Measurements from ENCODE around the gene RCSD1.
A peak's percentile ranks its signal among the peaks of the same experiment; 100 is the strongest.
"Not testable (repeated sequence)": the region's sequence is repeated elsewhere in the genome, so short reads cannot be mapped to it uniquely, and the experiment has no call there.

The RCSD1 gene, protein sequence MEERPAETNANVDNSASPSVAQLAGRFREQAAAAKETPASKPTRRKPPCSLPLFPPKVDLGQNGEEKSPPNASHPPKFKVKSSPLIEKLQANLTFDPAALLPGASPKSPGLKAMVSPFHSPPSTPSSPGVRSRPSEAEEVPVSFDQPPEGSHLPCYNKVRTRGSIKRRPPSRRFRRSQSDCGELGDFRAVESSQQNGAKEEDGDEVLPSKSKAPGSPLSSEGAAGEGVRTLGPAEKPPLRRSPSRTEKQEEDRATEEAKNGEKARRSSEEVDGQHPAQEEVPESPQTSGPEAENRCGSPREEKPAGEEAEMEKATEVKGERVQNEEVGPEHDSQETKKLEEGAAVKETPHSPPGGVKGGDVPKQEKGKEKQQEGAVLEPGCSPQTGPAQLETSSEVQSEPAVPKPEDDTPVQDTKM

GRCh38 chr1:167629681-167630567 lies at the start of gene RCSD1:
Gene RCSD1, plus strand, starts transcription at chr1:167630232. Its CDS starts 192 bp downstream, at chr1:167630424.
- no peak for DNase-seq

GRCh38 chr1:167582064-167582463 lies 48.0 kb upstream of the RCSD1 start:
- no peak for DNase-seq

DNA sequence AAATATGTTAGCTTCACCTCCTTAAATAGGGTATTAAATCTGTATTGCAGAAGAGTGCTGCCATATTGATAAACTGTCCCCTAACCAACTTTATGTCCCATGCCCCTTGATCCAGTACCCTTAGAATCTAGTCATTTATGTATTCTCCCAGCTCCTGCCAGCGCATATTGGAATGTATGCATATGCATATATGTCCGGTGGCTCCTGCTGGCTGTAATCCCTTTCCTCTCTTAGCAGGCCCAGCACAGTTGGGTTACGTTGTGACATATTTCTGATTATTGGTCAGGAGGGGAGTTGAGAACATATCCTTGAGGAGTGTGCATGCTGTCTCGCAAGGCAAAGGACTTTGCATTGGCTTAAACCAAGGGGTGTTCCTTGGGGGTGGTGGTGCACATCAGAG lies 47.3 kb upstream of the RCSD1 start:
- DNase-seq = no peak

DNA sequence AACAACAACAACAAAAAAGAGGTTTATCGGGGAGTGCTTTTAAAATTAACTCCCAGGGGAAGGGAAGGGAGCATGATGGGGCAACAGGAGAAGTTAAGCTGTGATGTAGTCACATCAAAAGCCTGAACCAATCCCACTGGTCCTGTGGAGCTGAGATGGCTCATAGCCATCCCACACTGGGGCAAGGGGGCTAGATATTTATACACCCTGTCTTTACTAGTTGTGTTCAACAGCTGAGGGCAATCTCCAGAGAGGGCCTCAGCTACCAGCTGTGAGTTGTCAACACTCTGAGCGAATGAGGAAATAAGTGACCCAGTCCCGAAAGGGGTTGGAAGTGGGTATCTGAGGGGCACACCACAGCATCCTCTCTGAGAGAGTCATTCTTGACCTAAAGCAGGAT lies 45.5 kb upstream of the RCSD1 start:
- DNase-seq = no peak

DNA sequence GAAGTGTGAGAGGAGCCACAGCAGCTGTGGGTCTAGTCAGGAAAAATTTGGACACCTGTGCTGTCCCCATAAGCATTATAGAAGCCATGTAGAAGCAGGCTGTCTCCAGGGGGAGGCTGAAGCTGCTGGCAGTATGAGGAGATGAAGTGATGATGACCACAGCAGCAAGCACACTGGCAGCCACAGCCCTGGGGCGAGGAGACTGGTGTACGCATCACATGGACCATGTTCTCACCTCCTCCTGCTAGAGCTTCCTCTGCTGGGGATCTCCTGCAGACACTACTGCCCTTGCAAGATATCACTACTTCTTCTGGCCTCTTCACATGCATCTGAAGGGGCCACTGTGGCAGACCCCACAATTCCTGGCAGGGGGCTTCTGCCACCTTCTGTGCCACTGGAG lies 42.7 kb upstream of the RCSD1 start:
- DNase-seq = no peak

DNA sequence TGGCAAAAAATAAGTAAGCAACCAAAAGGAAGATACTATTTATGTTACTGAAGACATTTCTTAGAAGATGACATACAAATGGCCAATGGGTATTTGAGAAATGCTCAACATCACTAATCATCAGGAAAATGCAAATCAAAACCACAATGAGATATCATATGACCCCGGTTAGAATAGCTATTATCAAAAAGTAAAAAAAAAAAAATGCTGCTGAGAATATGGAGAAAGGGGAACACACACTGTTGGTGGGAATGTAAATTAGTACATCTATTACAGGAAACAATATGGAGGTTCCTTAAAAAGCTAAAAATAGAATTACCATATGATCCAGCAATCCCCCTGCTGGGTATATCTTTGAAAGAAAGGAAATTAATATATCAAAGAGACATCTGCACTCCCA lies 42.2 kb upstream of the RCSD1 start:
- no peak for DNase-seq

DNA sequence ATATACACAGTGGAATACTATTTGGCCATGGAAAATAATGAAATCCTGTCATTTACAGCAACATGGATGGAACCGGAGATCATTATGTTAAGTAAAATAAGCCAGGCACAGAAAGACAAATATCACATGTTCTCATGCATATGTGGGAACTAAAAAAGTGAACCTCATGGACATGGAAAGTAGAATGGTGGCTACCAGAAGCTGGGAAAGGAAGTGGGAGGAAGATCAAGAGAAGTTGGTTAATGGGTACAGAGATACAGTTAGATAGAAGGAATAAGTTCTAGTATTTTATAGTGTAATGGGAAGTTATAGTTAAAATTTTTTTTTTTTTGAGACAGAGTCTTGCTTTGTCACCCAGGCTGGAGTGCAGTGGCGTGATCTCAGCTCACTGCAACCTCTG lies 41.7 kb upstream of the RCSD1 start:
- DNase-seq = no peak

DNA sequence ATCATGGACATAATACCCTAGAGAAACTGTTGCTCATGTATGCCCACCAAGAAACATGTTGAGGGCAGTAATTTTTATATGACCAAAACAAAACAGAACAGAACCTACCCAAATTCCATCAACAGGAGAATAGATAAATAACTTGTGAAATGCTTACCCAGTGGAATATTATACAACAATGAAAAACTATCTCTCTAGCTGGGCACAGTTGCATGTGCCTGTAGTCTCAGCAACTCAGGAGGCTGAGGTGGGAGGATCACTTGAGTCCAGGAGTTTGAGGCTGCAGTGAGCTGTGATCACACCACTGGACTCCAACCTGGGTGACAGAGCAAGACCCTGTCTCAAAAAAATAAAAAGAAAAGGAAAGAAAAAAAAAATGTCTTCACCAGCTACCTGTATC lies 37.6 kb upstream of the RCSD1 start:
- no peak for DNase-seq

GRCh38 chr1:167593860-167594259 lies 36.2 kb upstream of the RCSD1 start:
- DNase-seq = no peak

DNA sequence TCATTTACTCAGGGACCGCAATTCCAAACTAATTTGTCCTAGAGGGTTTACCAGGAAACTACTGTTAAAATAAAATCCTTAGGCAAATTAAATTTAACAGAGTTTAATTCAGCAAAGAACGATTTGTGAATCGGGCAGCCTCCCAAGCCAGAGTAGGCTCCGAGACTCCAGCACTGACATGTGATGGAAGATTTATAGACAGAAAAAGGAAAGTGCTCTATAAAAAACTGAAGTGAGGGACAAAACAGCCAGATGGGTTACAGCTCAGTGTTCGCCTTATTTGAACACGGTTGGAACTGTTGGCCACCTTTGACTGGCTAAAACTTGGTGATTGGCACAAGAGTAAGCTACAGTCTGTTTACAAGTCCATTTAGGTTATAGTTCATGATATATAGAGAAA lies 35.2 kb upstream of the RCSD1 start:
- DNase-seq = peak; percentile 71

GRCh38 chr1:167599957-167600581 lies 30.0 kb upstream of the RCSD1 start:
- DNase-seq = peak; percentile 38

DNA sequence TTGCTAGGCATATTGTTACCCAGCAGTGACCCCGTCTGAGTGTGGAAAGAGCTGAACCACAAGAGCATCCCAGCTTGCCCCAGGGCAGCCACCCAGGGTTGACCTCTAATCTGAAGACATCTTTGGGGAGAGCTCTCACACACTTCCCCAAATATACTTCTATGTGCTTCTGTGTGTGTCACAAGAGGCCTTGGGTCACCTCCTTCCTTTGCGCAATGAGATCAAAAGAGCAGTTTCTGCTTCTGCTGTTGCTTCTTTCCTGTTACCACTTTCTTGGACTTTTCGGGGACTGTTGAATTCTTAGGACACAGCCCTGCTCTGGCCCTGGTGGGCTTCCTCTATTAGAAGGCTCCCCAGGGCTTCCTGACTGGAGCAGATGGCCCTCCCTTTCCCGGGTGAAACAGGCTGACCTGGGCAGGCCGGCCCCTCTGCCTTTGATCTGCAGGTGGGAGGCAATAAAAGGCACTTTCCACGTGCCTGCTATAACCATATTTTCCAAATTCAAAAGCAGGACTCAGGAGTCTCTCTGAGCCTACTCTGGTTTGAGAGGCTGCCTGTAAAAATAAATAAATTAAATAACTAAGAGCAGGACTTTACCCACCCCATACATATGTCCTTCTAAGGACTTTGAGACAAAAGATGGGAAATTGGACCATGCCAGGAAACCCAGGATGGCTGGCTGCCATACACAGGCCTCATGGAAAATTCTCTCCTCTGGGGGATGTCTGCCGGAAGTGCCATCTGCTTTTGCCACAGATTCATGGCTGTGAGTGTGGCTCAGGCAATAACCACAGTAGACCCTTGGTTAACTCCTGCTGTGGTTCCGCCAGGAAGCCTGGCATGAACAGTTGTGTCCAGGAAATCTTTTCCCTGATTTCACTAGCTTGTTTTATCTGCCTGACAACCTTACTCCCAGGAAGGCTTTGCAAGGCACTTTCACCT lies 28.3 kb upstream of the RCSD1 start:
- peak; percentile 71 for DNase-seq

GRCh38 chr1:167602840-167603239 lies 27.2 kb upstream of the RCSD1 start:
- DNase-seq = no peak

DNA sequence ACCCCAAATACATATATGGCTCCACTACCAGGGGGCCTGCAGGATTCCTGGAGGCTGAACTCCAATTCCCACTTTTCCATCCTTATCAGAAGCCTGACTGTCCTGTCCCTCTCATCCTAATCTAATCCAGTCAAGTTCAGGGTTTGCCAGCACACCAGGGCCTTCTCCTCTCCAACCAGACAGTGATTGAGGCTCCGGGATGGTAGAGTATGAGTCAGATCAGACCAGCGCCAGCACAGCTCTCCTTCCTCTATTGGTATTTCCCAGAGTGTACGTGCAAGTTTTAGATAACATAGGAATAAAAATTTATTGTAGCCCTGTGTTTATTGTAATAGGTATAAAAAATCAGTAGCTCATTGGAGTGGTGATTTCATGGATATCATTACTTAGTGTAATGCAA lies 24.5 kb upstream of the RCSD1 start:
- no peak for DNase-seq

DNA sequence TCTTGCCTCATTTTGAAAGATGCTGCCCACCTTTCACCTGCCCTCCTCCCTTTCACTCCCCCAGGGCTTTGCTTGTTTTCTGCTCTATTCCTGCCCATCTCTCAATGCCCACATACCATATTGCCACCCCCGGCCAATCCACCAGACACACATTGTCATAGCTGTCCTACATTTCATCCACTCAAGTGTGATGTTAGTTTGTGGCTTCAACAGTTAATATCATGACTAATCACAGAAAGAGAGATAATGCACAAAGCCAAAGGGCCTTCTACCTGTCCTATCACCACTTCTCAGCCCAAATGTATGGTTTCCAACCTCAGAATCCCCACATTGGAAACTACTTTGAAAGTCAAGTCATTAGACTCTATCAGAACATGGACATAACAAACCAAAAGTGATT lies 18.0 kb upstream of the RCSD1 start:
- no peak for DNase-seq

GRCh38 chr1:167612587-167613385 lies 17.2 kb upstream of the RCSD1 start:
- DNase-seq = no peak

DNA sequence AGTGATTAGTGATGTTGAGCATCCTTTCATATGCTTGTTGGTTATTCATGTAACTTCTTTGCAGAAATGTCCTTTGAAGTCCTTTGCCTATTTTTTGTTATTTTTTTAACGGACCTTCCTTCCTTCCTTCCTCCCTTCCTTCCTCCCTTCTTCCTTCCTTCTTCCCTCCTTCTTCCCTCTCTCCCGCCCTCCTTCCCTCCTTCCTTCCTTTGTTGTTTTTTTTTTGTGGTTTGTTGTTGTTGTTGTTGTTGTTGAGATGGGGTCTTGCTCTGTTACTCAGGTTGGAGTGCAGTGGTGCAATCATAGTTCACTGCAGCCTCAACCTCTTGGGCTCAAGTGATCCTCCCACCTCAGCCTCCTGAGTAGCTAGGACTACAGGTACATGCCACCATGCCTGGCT lies 16.0 kb upstream of the RCSD1 start:
- not testable (repeated sequence) for DNase-seq

DNA sequence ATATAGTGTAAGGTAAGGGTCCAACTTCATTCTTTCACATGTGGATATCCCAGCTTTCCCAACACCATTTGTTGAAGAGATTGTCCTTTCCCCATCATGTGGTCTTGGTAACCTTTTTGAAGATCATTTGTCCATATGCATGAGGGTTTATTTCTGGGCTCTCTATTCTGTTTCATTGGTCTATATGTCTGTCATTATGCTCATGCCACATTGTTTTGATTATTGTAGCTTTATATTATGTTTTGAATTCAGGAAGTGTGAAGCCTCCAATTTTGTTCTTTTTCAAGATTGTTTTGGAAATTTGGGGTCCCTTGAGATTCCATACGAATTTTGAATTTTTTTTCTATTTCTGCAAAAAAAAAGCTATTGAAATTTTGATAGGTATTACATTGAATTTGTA lies 15.2 kb upstream of the RCSD1 start:
- DNase-seq = no peak

GRCh38 chr1:167616521-167616920 lies 13.5 kb upstream of the RCSD1 start:
- DNase-seq = no peak

GRCh38 chr1:167617153-167618147 lies 12.6 kb upstream of the RCSD1 start:
- DNase-seq = no peak

Measured in NCI-H1694 (cell line).